Choroid plexus epithelial cell (primary cell): Measurements from ENCODE around the gene SCG3.

ENCODE experiments used
- DNase-seq: peaks from one replicate; pipeline ENCODE4 v3.0.0-alpha.2; 2010; ENCODE audit warnings: low read depth
- H3K4me3 ChIP-seq: 2 replicates; pipeline ENCODE4 v1.5.1; 2011; ENCODE audit warnings: low read depth, mild to moderate bottlenecking, control low read depth, low read length, moderate library complexity
- CTCF ChIP-seq: conservative IDR thresholded peaks from 2 replicates; pipeline ENCODE4 v1.5.1; 2011; ENCODE audit warnings: low read depth, mild to moderate bottlenecking, control low read depth, inconsistent platforms, low read length, moderate library complexity

SCG3 gene

GRCh38 chr15:51702710-51703109, 21.4 kb downstream of the SCG3 start:
- H3K4me3 ChIP-seq = no peak overlapping the region
- no peak for DNase-seq
- no peak for TF ChIP-seq CTCF

- peak; percentile 25 for DNase-seq
- TF ChIP-seq CTCF = no peak
- H3K4me3 ChIP-seq = no peak overlapping the region
Observed at GRCh38 chr15:51706291-51706690, 25.0 kb downstream of the SCG3 start.

- no peak for TF ChIP-seq CTCF
- no peak for DNase-seq
- no peak overlapping the region for H3K4me3 ChIP-seq
Observed at GRCh38 chr15:51706926-51707608, 25.8 kb downstream of the SCG3 start.

- no peak overlapping the region for H3K4me3 ChIP-seq
- TF ChIP-seq CTCF = no peak
- DNase-seq = no peak
Observed at GRCh38 chr15:51708013-51708412, 26.7 kb downstream of the SCG3 start.

GRCh38 chr15:51709031-51709430, 27.7 kb downstream of the SCG3 start:
- H3K4me3 ChIP-seq = no peak overlapping the region
- no peak for TF ChIP-seq CTCF
- DNase-seq = no peak

- no peak for TF ChIP-seq CTCF
- H3K4me3 ChIP-seq = no peak overlapping the region
- DNase-seq = no peak
Observed at GRCh38 chr15:51714162-51714561, 32.9 kb downstream of the SCG3 start.

GRCh38 chr15:51714911-51715310, 33.6 kb downstream of the SCG3 start:
- TF ChIP-seq CTCF = no peak
- no peak for DNase-seq
- no peak overlapping the region for H3K4me3 ChIP-seq
